K562 (cell line): ENCODE results near the gene TECPR1. TPM values are rescaled to one million over a fixed set of nuclear protein-coding genes. Genes with fewer than 3 reads are reported as not detected.
A peak's percentile ranks its signal among the peaks of the same experiment; 100 is the strongest.

ENCODE experiments used
- ATAC-seq: fragments of 200-7000 bp; cut with Tn5 transposase; 3 replicates; pipeline ENCODE4 v1.9.1; 2020; ENCODE audit warnings: moderate library complexity
- BruUV-seq: library from RNA; stranded (reverse); fragments of 400-500 nt; replicated peaks from 2 replicates; lab custom pipeline; 2021; lab: Mats Ljungman, UMichigan
- CTCF ChIA-PET: fragments of 300-600 bp; formaldehyde crosslinking; extraction: SDS; loops from one replicate; lab custom pipeline; 2021; ENCODE audit warnings: low intra/inter-chr PET ratio; lab: Yijun Ruan, JAX
- POLR2A ChIA-PET: fragments of 300-600, 350-650 bp; sonication (Branson Sonifier 250); formaldehyde crosslinking; extraction: SDS; loops from one replicate; lab custom pipeline; 2021; ENCODE audit warnings: antibody characterized with exemption, inconsistent platforms; lab: Yijun Ruan, JAX
- DNase-seq, 4 experiments: peaks; one replicate each; pipeline versions ENCODE4 v3.0.0 to v3.0.0-alpha.2; 2011 to 2018; ENCODE audit warnings: low spot score in 3 of 4, mixed read lengths in 3 of 4; ENCODE audit errors: extremely low read depth in 1 of 4
- FAIRE-seq: peaks from 2 replicates; lab custom pipeline; 2011; peaks lifted over from hg19 to GRCh38; lab: Jason Lieb, UNC
- H2AFZ ChIP-seq: 2 replicates; pipeline ENCODE4 v1.6.0; 2011; ENCODE audit warnings: low read depth, low read length, control low read depth, inconsistent platforms
- H3K27ac ChIP-seq: fragments of 200-600 bp; 3 replicates; pipeline ENCODE4 v1.8.0; 2011; ENCODE audit warnings: low read depth, mild to moderate bottlenecking, control low read depth, inconsistent platforms, low read length, moderate library complexity, mixed read lengths; ENCODE audit errors: extremely low read depth
- H3K27me3 ChIP-seq, 2 experiments: fragments of 300-600 bp in 1 of 2; 2 replicates in 1 of 2; 3 replicates in 1 of 2; pipeline versions ENCODE4 v1.6.0 to v1.8.0; 2011; ENCODE audit warnings: inconsistent platforms in 2 of 2, low read length in 2 of 2, mild to moderate bottlenecking in 1 of 2, mixed read lengths in 1 of 2, moderate library complexity in 1 of 2; ENCODE audit not compliant: control insufficient read depth in 2 of 2, insufficient read depth in 2 of 2
- H3K36me3 ChIP-seq: fragments of 300-600 bp; 3 replicates; pipeline ENCODE4 v1.8.0; 2011; ENCODE audit warnings: mild to moderate bottlenecking, low read length, inconsistent platforms; ENCODE audit not compliant: control insufficient read depth, insufficient read depth
- H3K4me1 ChIP-seq, 2 experiments: fragments of 200-600 bp in 1 of 2; replicated peaks in 1 of 2; 2 replicates in 1 of 2; 3 replicates in 1 of 2; pipeline versions ENCODE4 v1.5.1 to v1.8.0; 2011; ENCODE audit warnings: inconsistent platforms in 2 of 2, low read length in 2 of 2, mild to moderate bottlenecking in 1 of 2, mixed read lengths in 1 of 2, moderate library complexity in 1 of 2; ENCODE audit not compliant: control insufficient read depth in 2 of 2, insufficient read depth in 2 of 2
- H3K4me2 ChIP-seq: 2 replicates; pipeline ENCODE4 v1.6.1; 2011; ENCODE audit warnings: low read length, control low read depth, inconsistent platforms, mixed read lengths; ENCODE audit not compliant: insufficient read depth
- H3K4me3 ChIP-seq: fragments of 200-600 bp; sonication (generic), shearing (Covaris generic); 2 replicates; pipeline ENCODE4 v1.5.1; 2016; ENCODE audit warnings: control low read depth, inconsistent platforms
- H3K79me2 ChIP-seq: fragments of 200-600 bp; 3 replicates; pipeline ENCODE4 v1.8.0; 2011; ENCODE audit warnings: low read length, inconsistent platforms; ENCODE audit not compliant: control insufficient read depth, insufficient read depth
- H3K9ac ChIP-seq, 2 experiments: 2 replicates each; pipeline versions ENCODE4 v1.6.0 to v1.6.1; 2011; ENCODE audit warnings: low read depth in 2 of 2, low read length in 2 of 2, control low read depth in 1 of 2, inconsistent platforms in 1 of 2, mild to moderate bottlenecking in 1 of 2, mixed read lengths in 1 of 2; ENCODE audit not compliant: insufficient read depth in 1 of 2
- H3K9me1 ChIP-seq: one replicate; pipeline ENCODE4 v1.6.0; 2011; ENCODE audit warnings: inconsistent platforms, mild to moderate bottlenecking, low read length, moderate library complexity; ENCODE audit not compliant: control insufficient read depth, insufficient read depth
- H3K9me3 ChIP-seq: replicated peaks from 2 replicates; pipeline ENCODE4 v1.5.1; 2011; ENCODE audit warnings: low read depth, low read length, inconsistent platforms; ENCODE audit not compliant: control insufficient read depth, insufficient read depth
- H4K20me1 ChIP-seq: replicated peaks from 2 replicates; pipeline ENCODE4 v1.6.1; 2011; ENCODE audit warnings: low read length, inconsistent platforms, mixed read lengths; ENCODE audit not compliant: control insufficient read depth, insufficient read depth
- BCOR ChIP-seq: fragments of 450-650 bp; IDR thresholded peaks from 2 replicates; pipeline ENCODE4 v1.6.1; 2016
- CTBP1 ChIP-seq: fragments of 450-650 bp; IDR thresholded peaks from 2 replicates; pipeline ENCODE4 v1.6.1; 2016; ENCODE audit warnings: borderline replicate concordance
- IRF2 ChIP-seq: sonication (generic); formaldehyde crosslinking; IDR thresholded peaks from 2 replicates; pipeline ENCODE4 v1.8.1; 2022; ENCODE audit warnings: mild to moderate bottlenecking, missing genetic modification reagents
- MEF2D ChIP-seq: conservative IDR thresholded peaks from 2 replicates; pipeline ENCODE4 v1.6.1; 2016; ENCODE audit warnings: low read depth, missing genetic modification characterization, missing compliant biosample characterization
- PHB2 ChIP-seq: fragments of 450-650 bp; IDR thresholded peaks from 2 replicates; pipeline ENCODE4 v1.6.1; 2017; ENCODE audit warnings: low read depth
- POLR2B ChIP-seq: fragments of 450-650 bp; IDR thresholded peaks from 2 replicates; pipeline ENCODE4 v1.6.1; 2018; ENCODE audit warnings: low read depth; ENCODE audit not compliant: partially characterized antibody
- SETDB1 ChIP-seq: IDR thresholded peaks from one replicate; pipeline ENCODE4 v1.6.1; 2012; ENCODE audit warnings: low read length, control low read depth, inconsistent platforms
- SRF ChIP-seq, 2 experiments: fragments of 250-450, 450-650 bp in 1 of 2; sonication (Bioruptor Pico) in 1 of 2; sonication (generic) in 1 of 2; formaldehyde crosslinking; IDR thresholded peaks; 2 replicates each; pipeline versions ENCODE4 v1.5.0 to v1.5.1; 2020 to 2022; ENCODE audit warnings: mild to moderate bottlenecking in 1 of 2, missing genetic modification reagents in 1 of 2
- TAF15 ChIP-seq: fragments of 200-400 bp; formaldehyde crosslinking; IDR thresholded peaks from 2 replicates; pipeline ENCODE4 v1.6.1; 2017; ENCODE audit warnings: mild to moderate bottlenecking, low read depth, low read length, moderate library complexity
- TFAP4 ChIP-seq: sonication (generic); formaldehyde crosslinking; IDR thresholded peaks from 2 replicates; pipeline ENCODE4 v1.8.0; 2022; ENCODE audit warnings: missing genetic modification reagents, mild to moderate bottlenecking, moderate library complexity, borderline replicate concordance
- THAP12 ChIP-seq: fragments of 250-450 bp; sonication (Bioruptor Pico); IDR thresholded peaks from 2 replicates; pipeline ENCODE4 v1.9.0; 2021; ENCODE audit warnings: mild to moderate bottlenecking, inconsistent platforms
- TRIM28 ChIP-seq: fragments of 450-650 bp; IDR thresholded peaks from 2 replicates; pipeline ENCODE4 v1.6.1; 2017
- ZEB2 ChIP-seq: fragments of 450-650 bp; IDR thresholded peaks from 2 replicates; pipeline ENCODE4 v1.6.1; 2016
- ZNF75A ChIP-seq: fragments of 450-650 bp; formaldehyde crosslinking; IDR thresholded peaks from 2 replicates; pipeline ENCODE4 v1.4.0; 2020; ENCODE audit warnings: mild to moderate bottlenecking
- WGBS: fragments of 100-300 bp; shearing (Covaris generic); methylation state at CpG from one replicate; pipeline ENCODE4 v1.1.6; 2016; ENCODE audit warnings: low coverage, mixed read lengths; ENCODE audit not compliant: insufficient coverage; ENCODE audit errors: missing lambda C conversion rate; 5-methylcytosine and 5-hydroxymethylcytosine counted together
- in situ Hi-C: fragments of 300-500 bp; cut with MboI; formaldehyde crosslinking; loops from 4 replicates; pipeline ENCODE4 v1.15.0; 2018; ENCODE audit warnings: inconsistent platforms, mixed read lengths
- intact Hi-C: fragments of 100-400 bp; cut with micrococcal nuclease; formaldehyde crosslinking; loops from 2 replicates; pipeline ENCODE4 v1.14.2; 2022
- polyA plus RNA-seq, 8 experiments: library from polyadenylated mRNA; depleted of rRNA in 4 of 8; stranded (reverse) in 5 of 8; unstranded in 3 of 8; fragments of >200 nt; fragmentation: Nextera tagmentation in 2 of 8; fragmentation: Illumina TruSeq in 1 of 8; extraction: Ambion mirVana in 2 of 8; extraction: Trizol in 1 of 8; gene quantifications; 2 replicates each; pipeline versions ENCODE4 v1.2.1 to v1.2.3, GENCODE V29; 2011 to 2014; ENCODE audit warnings: inconsistent platforms in 1 of 8, missing spikeins in 1 of 8
- total RNA-seq, 7 experiments: library from RNA; depleted of rRNA in 6 of 7; stranded (reverse); fragments of >200 nt in 6 of 7; fragmentation: Illumina TruSeq in 2 of 7; extraction: Trizol in 2 of 7; gene quantifications; 2 replicates each; pipeline versions ENCODE4 v1.2.1 to v1.2.3, GENCODE V29; 2011 to 2021; ENCODE audit warnings: low replicate concordance in 1 of 7

TECPR1 gene
- total and polyA plus RNA-seq, 9 of the 15 experiments (the other 6 are each of a cell fraction or from before 2014, with no cell fraction given), result 0.17 to 15.0 (median 2.2) TPM

GRCh38 chr7:98294326-98294725, 42.3 kb upstream of the TECPR1 start:
- CTCF ChIA-PET, result interaction anchor here (0.7 to 2.3 kb wide), 4 partner anchors 107 to 548 kb away, joined by 3 to 23 read pairs (median 4); partner anchors contain the start of gene BAIAP2L1
- Histone ChIP-seq H3K27ac (no peak overlapping the region), H2AFZ (no peak overlapping the region), H3K9me3 (no peaks in the 10 kb centered on the region), H3K9me1 (no peaks in the 10 kb centered on the region), H3K79me2 (no peaks in the 10 kb centered on the region), H3K36me3 (peaks cover 34% of the 10 kb centered on the region; the same call in 2 of the 3 replicates), H3K27me3 (peaks cover 0 to 54% of the 10 kb centered on the region in 2 experiments; a peak in 2 of 5 replicates), H3K4me3 (no peak overlapping the region), H3K4me2 (no peak overlapping the region), H3K4me1 (peaks cover 0 to 14% of the 10 kb centered on the region in 2 experiments; a peak in 2 of 5 replicates), H4K20me1 (peaks cover 21% of the 10 kb centered on the region), H3K9ac (no peak overlapping the region; a peak in 1 of 4 replicates)
- peak; percentile 29 for FAIRE-seq
- DNase-seq, result no peak
- WGBS, result 32% methylated on average over 15 of the region's 15 CpGs
- in situ Hi-C loops, result loop anchor here (10.0 kb wide), 1 partner anchor 450 kb away; no protein-coding TSS in a partner anchor
- POLR2A ChIA-PET, result no interaction called here
- BruUV-seq, result no TSS peak
- intact Hi-C loops, result loop anchor here (2.0 to 5.0 kb wide), 3 partner anchors 128 to 450 kb away; no protein-coding TSS in a partner anchor
- TF ChIP-seq ZEB2, result no peak
- no peak for TF ChIP-seq SRF (CRISPR knock-in tag; IDR thresholded peaks at IDR 0.05)
- TF ChIP-seq TAF15, result no peak
- no peak for TF ChIP-seq THAP12
- no peak for TF ChIP-seq ZNF75A (CRISPR knock-in tag)
- no peak for TF ChIP-seq BCOR
- no peak for TF ChIP-seq PHB2
- no peak for TF ChIP-seq POLR2B
- no peak for TF ChIP-seq CTBP1
- TF ChIP-seq TRIM28, result no peak
- TF ChIP-seq SETDB1, result no peak
- no peak for TF ChIP-seq MEF2D
- no peak for TF ChIP-seq TFAP4 (CRISPR knock-in tag)
- no peak for TF ChIP-seq IRF2 (CRISPR knock-in tag)
- no peak for ATAC-seq
